Effector memory CD4-positive, alpha-beta T cell (primary cell): ENCODE results near the gene ISL1.

Experiments
- DNase-seq, 3 donors: peaks; one replicate each; pipeline ENCODE4 v3.0.0-alpha.2; 2020
- H3K27ac ChIP-seq: 2 replicates; pipeline ENCODE4 v1.7.0; 2013; ENCODE audit warnings: mild to moderate bottlenecking, low read length, moderate library complexity; ENCODE audit not compliant: insufficient read depth, poor library complexity, severe bottlenecking
- H3K27me3 ChIP-seq: replicated peaks from 2 replicates; pipeline ENCODE4 v1.7.0; 2013; ENCODE audit warnings: mild to moderate bottlenecking, low read length; ENCODE audit not compliant: insufficient read depth, control insufficient read depth, poor library complexity, severe bottlenecking
- H3K36me3 ChIP-seq: 2 replicates; pipeline ENCODE4 v1.7.0; 2013; ENCODE audit warnings: mild to moderate bottlenecking, low read length, moderate library complexity; ENCODE audit not compliant: control insufficient read depth, insufficient read depth
- H3K4me1 ChIP-seq: 2 replicates; pipeline ENCODE4 v1.7.0; 2013; ENCODE audit warnings: low read length, mild to moderate bottlenecking; ENCODE audit not compliant: control insufficient read depth, insufficient read depth, poor library complexity, severe bottlenecking
- H3K4me3 ChIP-seq: 2 replicates; pipeline ENCODE4 v1.7.0; 2013; ENCODE audit warnings: low read length, low read depth, mild to moderate bottlenecking; ENCODE audit not compliant: insufficient read depth, poor library complexity, severe bottlenecking
- H3K9me3 ChIP-seq: 2 replicates; pipeline ENCODE4 v1.7.0; 2013; ENCODE audit warnings: mild to moderate bottlenecking, low read length, moderate library complexity; ENCODE audit not compliant: control insufficient read depth

ISL1 gene

GRCh38 chr5:51386916-51387883 lies 4.0 kb downstream of the ISL1 start:
- Histone ChIP-seq H3K4me3 (no peak overlapping the region), H3K36me3 (no peaks in the 10 kb centered on the region), H3K9me3 (no peaks in the 10 kb centered on the region), H3K27ac (no peak overlapping the region), H3K4me1 (no peaks in the 10 kb centered on the region), H3K27me3 (peaks cover 12% of the 10 kb centered on the region)
- DNase-seq = no peak

- Histone ChIP-seq H3K27ac (no peak overlapping the region), H3K9me3 (no peaks in the 10 kb centered on the region), H3K4me1 (no peaks in the 10 kb centered on the region), H3K4me3 (no peak overlapping the region), H3K27me3 (peaks cover 12% of the 10 kb centered on the region), H3K36me3 (no peaks in the 10 kb centered on the region)
- no peak for DNase-seq
These were observed 4.6 kb downstream of the ISL1 start for GRCh38 chr5:51387884-51388275.

DNA sequence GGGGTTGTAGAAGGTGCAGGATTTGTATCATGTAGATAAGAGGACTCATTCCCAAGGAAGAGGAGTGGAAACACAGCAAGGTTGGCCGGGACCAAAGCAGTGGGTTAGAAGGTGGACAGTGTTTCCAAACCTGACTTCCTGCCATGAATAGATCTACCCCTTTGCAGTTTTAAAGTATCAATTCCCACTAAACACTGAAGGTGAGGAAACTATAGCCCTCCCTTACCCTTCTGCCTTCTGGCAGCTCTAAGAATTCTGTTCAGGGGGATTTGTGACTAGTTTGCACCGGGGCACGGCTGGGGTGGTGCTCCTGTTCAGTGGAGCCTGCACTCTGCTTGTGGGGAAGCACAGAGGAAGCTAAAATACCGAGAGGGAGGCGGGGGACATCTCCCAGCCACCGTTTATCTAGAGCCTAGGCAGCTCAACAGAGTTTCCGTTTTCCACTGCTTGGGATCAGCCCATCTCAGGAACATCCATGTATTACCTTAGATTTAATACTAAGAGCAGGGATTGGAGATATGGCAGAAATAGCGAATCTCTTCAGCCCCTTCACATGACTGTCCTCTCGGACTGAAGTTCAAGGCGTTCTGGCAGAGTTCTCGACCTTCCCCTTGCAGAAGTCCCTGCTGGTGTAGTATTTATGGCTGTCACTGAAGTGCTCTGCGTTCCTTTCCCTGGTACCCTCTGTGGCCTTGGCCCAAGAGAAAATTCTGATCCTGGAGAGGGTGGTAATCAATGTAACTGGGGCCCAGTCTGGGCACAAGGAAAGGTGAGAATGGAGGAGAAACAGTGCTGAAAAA lies 5.4 kb downstream of the ISL1 start:
- no peaks in the 10 kb centered on the region for H3K4me1 ChIP-seq
- no peak for DNase-seq
- no peaks in the 10 kb centered on the region for H3K36me3 ChIP-seq
- H3K27me3 ChIP-seq = peaks cover 12% of the 10 kb centered on the region
- no peak overlapping the region for H3K4me3 ChIP-seq
- H3K9me3 ChIP-seq = no peaks in the 10 kb centered on the region
- H3K27ac ChIP-seq = no peak overlapping the region

DNA sequence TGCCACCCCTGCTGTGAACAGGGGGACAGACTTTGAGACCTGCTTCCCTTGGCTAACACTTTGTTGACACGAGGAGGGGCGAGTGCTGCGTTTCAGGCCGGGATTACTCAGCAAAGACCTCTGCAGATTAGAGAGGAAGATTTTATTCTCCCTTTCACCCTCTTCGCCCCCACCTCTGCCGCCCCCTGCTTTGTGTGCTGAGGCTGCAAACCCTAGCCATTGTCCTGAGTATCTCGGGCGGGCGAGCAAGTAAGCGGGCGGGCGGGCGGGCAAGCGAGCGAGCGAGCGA lies 6.0 kb downstream of the ISL1 start:
- Histone ChIP-seq H3K4me3 (no peak overlapping the region), H3K27ac (no peak overlapping the region), H3K36me3 (no peaks in the 10 kb centered on the region), H3K9me3 (no peaks in the 10 kb centered on the region), H3K27me3 (peaks cover 15% of the 10 kb centered on the region), H3K4me1 (no peaks in the 10 kb centered on the region)
- DNase-seq = no peak

DNA sequence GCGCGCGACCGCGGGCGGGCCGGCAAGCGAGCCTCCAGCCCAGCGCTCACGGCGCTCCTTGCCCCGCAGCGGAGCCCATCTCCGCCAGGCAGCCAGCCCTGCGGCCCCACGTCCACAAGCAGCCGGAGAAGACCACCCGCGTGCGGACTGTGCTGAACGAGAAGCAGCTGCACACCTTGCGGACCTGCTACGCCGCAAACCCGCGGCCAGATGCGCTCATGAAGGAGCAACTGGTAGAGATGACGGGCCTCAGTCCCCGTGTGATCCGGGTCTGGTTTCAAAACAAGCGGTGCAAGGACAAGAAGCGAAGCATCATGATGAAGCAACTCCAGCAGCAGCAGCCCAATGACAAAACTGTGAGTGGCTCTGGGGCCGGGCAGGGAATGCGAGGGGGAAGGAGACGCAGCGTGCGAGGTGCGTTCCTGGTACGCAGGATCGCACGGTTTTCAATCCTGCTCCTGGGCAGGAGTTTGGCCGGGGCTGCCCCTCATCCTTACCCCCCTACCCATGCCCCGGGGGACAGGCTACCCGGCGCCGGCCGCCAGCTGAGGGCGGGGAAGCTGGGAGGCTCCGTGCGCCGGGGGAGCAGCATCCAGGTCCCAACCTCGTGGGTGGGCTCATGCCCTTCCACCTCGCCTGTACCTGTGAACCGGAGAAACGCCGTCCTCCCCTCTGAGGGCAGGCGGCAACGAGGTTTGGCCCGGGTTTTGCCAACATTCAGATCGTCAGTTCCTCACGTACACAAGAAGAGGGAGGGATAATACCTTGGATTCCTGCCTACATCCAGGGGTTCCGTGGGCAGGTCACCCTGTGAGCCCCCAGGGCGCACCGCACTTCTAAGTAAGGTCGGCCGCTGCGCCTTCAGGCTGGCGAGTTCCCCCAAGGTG lies 6.6 kb downstream of the ISL1 start:
- H3K4me3 ChIP-seq = no peak overlapping the region
- no peaks in the 10 kb centered on the region for H3K4me1 ChIP-seq
- no peak overlapping the region for H3K27ac ChIP-seq
- DNase-seq = no peak
- no peaks in the 10 kb centered on the region for H3K9me3 ChIP-seq
- H3K36me3 ChIP-seq = no peaks in the 10 kb centered on the region
- peaks cover 15% of the 10 kb centered on the region for H3K27me3 ChIP-seq

DNA sequence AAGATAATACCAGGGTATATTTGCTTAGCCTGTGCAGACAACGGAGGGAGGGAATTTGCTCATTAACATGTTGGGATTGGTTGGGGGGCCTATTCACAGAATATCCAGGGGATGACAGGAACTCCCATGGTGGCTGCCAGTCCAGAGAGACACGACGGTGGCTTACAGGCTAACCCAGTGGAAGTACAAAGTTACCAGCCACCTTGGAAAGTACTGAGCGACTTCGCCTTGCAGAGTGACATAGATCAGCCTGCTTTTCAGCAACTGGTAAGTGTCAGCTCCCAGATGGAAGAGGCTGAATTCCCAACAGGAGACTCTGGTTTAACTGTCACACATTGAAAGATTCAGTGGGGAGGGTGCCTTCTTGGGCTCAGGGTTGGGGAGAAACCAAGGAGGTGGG lies 7.9 kb downstream of the ISL1 start:
- Histone ChIP-seq H3K27ac (no peak overlapping the region), H3K4me3 (no peak overlapping the region), H3K27me3 (peaks cover 10% of the 10 kb centered on the region), H3K36me3 (no peaks in the 10 kb centered on the region), H3K9me3 (no peaks in the 10 kb centered on the region), H3K4me1 (no peaks in the 10 kb centered on the region)
- DNase-seq = no peak

GRCh38 chr5:51392689-51393199 lies 9.5 kb downstream of the ISL1 start:
- Histone ChIP-seq H3K4me3 (no peak overlapping the region), H3K27me3 (peaks cover 10% of the 10 kb centered on the region), H3K36me3 (no peaks in the 10 kb centered on the region), H3K27ac (no peak overlapping the region), H3K9me3 (no peaks in the 10 kb centered on the region), H3K4me1 (no peaks in the 10 kb centered on the region)
- no peak for DNase-seq

- Histone ChIP-seq H3K27me3 (peaks cover 8% of the 10 kb centered on the region), H3K27ac (no peak overlapping the region), H3K4me3 (no peak overlapping the region), H3K9me3 (no peaks in the 10 kb centered on the region), H3K36me3 (no peaks in the 10 kb centered on the region), H3K4me1 (no peaks in the 10 kb centered on the region)
- DNase-seq = no peak
These were observed 11.4 kb downstream of the ISL1 start for GRCh38 chr5:51394609-51395008.

DNA sequence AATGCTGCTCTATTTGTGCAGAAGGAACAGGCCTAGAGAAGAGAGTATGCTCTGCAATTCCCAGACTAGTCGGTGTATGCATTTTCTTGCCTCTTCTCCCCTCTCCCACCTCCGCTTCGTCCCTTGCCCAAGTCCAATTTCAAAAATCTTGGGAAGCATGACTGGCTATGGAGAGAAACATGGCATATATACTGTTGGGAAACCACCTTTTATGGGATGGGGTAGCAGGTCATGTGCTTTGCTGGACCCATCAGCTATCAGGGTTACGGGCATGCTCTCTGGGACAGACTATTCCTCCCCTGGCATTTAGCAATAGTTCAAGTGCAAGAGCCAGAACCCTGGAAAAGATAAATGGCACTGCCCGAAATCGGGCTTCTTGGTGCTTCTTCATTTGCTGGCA lies 12.0 kb downstream of the ISL1 start:
- H3K4me1 ChIP-seq = no peaks in the 10 kb centered on the region
- H3K27ac ChIP-seq = no peak overlapping the region
- H3K9me3 ChIP-seq = no peaks in the 10 kb centered on the region
- no peak overlapping the region for H3K4me3 ChIP-seq
- no peaks in the 10 kb centered on the region for H3K36me3 ChIP-seq
- peaks cover 5% of the 10 kb centered on the region for H3K27me3 ChIP-seq
- no peak for DNase-seq
